HepG2 (cell line): Measurements from ENCODE around the gene KIF3A. TPM values are rescaled to one million over a fixed set of nuclear protein-coding genes. Genes with fewer than 3 reads are reported as not detected.

Experiments
- ARID3A ChIP-seq: IDR thresholded peaks from 2 replicates; pipeline ENCODE4 v1.6.1; 2012; ENCODE audit warnings: low read depth, low read length, improper control_type of control experiment
- EP300 ChIP-seq, 3 experiments: sonication (generic) in 1 of 3; formaldehyde crosslinking in 1 of 3; IDR thresholded peaks; 2 replicates each; pipeline versions ENCODE4 v1.5.1 to v1.6.1; 2011 to 2020; ENCODE audit warnings: low read depth in 2 of 3, low read length in 2 of 3, borderline replicate concordance in 1 of 3, improper control_type of control experiment in 1 of 3, mild to moderate bottlenecking in 1 of 3, missing genetic modification reagents in 1 of 3, moderate library complexity in 1 of 3
- GABPA ChIP-seq, 2 experiments: IDR thresholded peaks; 2 replicates each; pipeline ENCODE4 v1.6.1; 2011 to 2016; ENCODE audit warnings: low read depth in 2 of 2, low read length in 1 of 2, missing biosample characterization in 1 of 2, missing genetic modification characterization in 1 of 2
- GZF1 ChIP-seq: sonication (generic); formaldehyde crosslinking; IDR thresholded peaks from 2 replicates; pipeline ENCODE4 v1.5.1; 2020; ENCODE audit warnings: mild to moderate bottlenecking, missing genetic modification reagents
- HOMEZ ChIP-seq: IDR thresholded peaks from 2 replicates; pipeline ENCODE4 v1.6.1; 2016; ENCODE audit warnings: low read depth
- KMT2A ChIP-seq: sonication (generic); formaldehyde crosslinking; IDR thresholded peaks from 2 replicates; pipeline ENCODE4 v1.4.0; 2020; ENCODE audit warnings: missing genetic modification reagents
- MEF2D ChIP-seq: sonication (generic); formaldehyde crosslinking; IDR thresholded peaks from 2 replicates; pipeline ENCODE4 v1.5.1; 2020; ENCODE audit warnings: mild to moderate bottlenecking, missing genetic modification reagents
- MIER3 ChIP-seq: IDR thresholded peaks from 2 replicates; pipeline ENCODE4 v1.6.1; 2016; ENCODE audit warnings: missing compliant biosample characterization, borderline replicate concordance
- POLR2A ChIP-seq, 2 experiments: IDR thresholded peaks; 2 replicates each; pipeline ENCODE4 v1.6.1; 2011; ENCODE audit warnings: low read depth in 2 of 2, low read length in 2 of 2, mild to moderate bottlenecking in 1 of 2, moderate library complexity in 1 of 2; ENCODE audit not compliant: insufficient read depth in 1 of 2
- REL ChIP-seq: sonication (generic); formaldehyde crosslinking; conservative IDR thresholded peaks from 2 replicates; pipeline ENCODE4 v1.8.0; 2022; ENCODE audit warnings: mild to moderate bottlenecking, missing genetic modification reagents, moderate library complexity
- REXO4 ChIP-seq: sonication (generic); formaldehyde crosslinking; IDR thresholded peaks from 2 replicates; pipeline ENCODE4 v1.8.0; 2022; ENCODE audit warnings: missing genetic modification reagents, mild to moderate bottlenecking, borderline replicate concordance
- SATB2 ChIP-seq: sonication (generic); formaldehyde crosslinking; IDR thresholded peaks from 2 replicates; pipeline ENCODE4 v1.5.0; 2020; ENCODE audit warnings: missing genetic modification reagents
- SMAD3 ChIP-seq: sonication (generic); formaldehyde crosslinking; IDR thresholded peaks from 2 replicates; pipeline ENCODE4 v1.4.0; 2020; ENCODE audit warnings: missing genetic modification reagents
- SMARCE1 ChIP-seq: fragments of 450-650 bp; IDR thresholded peaks from 2 replicates; pipeline ENCODE4 v1.6.1; 2017; ENCODE audit warnings: borderline replicate concordance
- STAG1 ChIP-seq: sonication (generic); formaldehyde crosslinking; IDR thresholded peaks from 2 replicates; pipeline ENCODE4 v1.4.0; 2020; ENCODE audit warnings: missing genetic modification reagents
- U2AF2 ChIP-seq: fragments of 200-400 bp; formaldehyde crosslinking; IDR thresholded peaks from 2 replicates; pipeline ENCODE4 v1.6.1; 2017; ENCODE audit warnings: low read depth, mild to moderate bottlenecking, low read length
- ZFP36L1 ChIP-seq: sonication (generic); formaldehyde crosslinking; IDR thresholded peaks from 2 replicates; pipeline ENCODE4 v1.8.0; 2022; ENCODE audit warnings: mild to moderate bottlenecking, missing genetic modification reagents, moderate library complexity
- ZNF143 ChIP-seq: sonication (generic); formaldehyde crosslinking; IDR thresholded peaks from 2 replicates; pipeline ENCODE4 v1.4.0; 2020; ENCODE audit warnings: missing genetic modification reagents
- ZNF276 ChIP-seq: sonication (generic); formaldehyde crosslinking; IDR thresholded peaks from 2 replicates; pipeline ENCODE4 v1.4.0; 2020; ENCODE audit warnings: mild to moderate bottlenecking, low read depth, missing genetic modification reagents
- ZNF333 ChIP-seq: sonication (generic); formaldehyde crosslinking; IDR thresholded peaks from 2 replicates; pipeline ENCODE4 v1.4.0; 2020; ENCODE audit warnings: mild to moderate bottlenecking, missing genetic modification reagents, borderline replicate concordance
- ZNF598 ChIP-seq: sonication (generic); formaldehyde crosslinking; IDR thresholded peaks from 2 replicates; pipeline ENCODE4 v1.5.1; 2020; ENCODE audit warnings: mild to moderate bottlenecking, missing genetic modification reagents, borderline replicate concordance
- ZNF770 ChIP-seq: sonication (generic); formaldehyde crosslinking; IDR thresholded peaks from 2 replicates; pipeline ENCODE4 v1.5.0; 2020; ENCODE audit warnings: mild to moderate bottlenecking, missing genetic modification reagents
- ZNF784 ChIP-seq: sonication (generic); formaldehyde crosslinking; IDR thresholded peaks from 2 replicates; pipeline ENCODE4 v1.5.1; 2020; ENCODE audit warnings: missing genetic modification reagents, mild to moderate bottlenecking, borderline replicate concordance
- polyA plus RNA-seq, 8 experiments: library from polyadenylated mRNA; depleted of rRNA in 3 of 8; stranded (reverse) in 7 of 8; unstranded in 1 of 8; fragments of >200 nt; fragmentation: Illumina TruSeq in 4 of 8; extraction: Trizol in 4 of 8; gene quantifications; 2 replicates each; pipeline versions ENCODE4 v1.2.1 to v1.2.3, GENCODE V29; 2011 to 2016; ENCODE audit warnings: low read depth in 4 of 8, missing spikeins in 1 of 8, mixed read lengths in 1 of 8; ENCODE audit not compliant: insufficient read depth in 1 of 8
- total RNA-seq, 5 experiments: library from RNA; depleted of rRNA; stranded (reverse); fragments of >200 nt; fragmentation: Illumina TruSeq; extraction: Trizol; gene quantifications; 2 replicates each; pipeline ENCODE4 v1.2.3, GENCODE V29; 2016; ENCODE audit warnings: low read depth in 1 of 5

KIF3A gene
- total and polyA plus RNA-seq, 2 of the 13 experiments (the other 11 are each of a cell fraction or from before 2014, with no cell fraction given), result 2.3 to 8.4 TPM

- TF ChIP-seq ARID3A (no peak), ZNF143 (CRISPR knock-in tag) (peak; percentile 74), GZF1 (CRISPR knock-in tag) (no peak), REXO4 (no peak), STAG1 (no peak), U2AF2 (no peak), MIER3 (CRISPR knock-in tag) (no peak), POLR2A (IDR thresholded peaks at IDR 0.05; ENCODE audit: insufficient read depth in 1 of 2, low read depth in 2 of 2, low read length in 2 of 2) (peak in 1 of 2 experiments; percentile 44; a peak in 1 of 4 replicates), SMARCE1 (no peak), KMT2A (CRISPR knock-in tag) (no peak), ZNF784 (CRISPR knock-in tag) (no peak), ZNF276 (CRISPR knock-in tag) (no peak), REL (CRISPR knock-in tag) (no peak), GABPA (IDR thresholded peaks at IDR 0.05; ENCODE audit: low read depth, low read length) (no peak), GABPA (CRISPR knock-in tag; IDR thresholded peaks at IDR 0.05; ENCODE audit: low read depth) (no peak), ZNF598 (CRISPR knock-in tag) (no peak), ZFP36L1 (CRISPR knock-in tag) (no peak), EP300 (IDR thresholded peaks at IDR 0.05; ENCODE audit: low read depth in 2 of 2, low read length in 2 of 2) (no peak), EP300 (CRISPR knock-in tag; IDR thresholded peaks at IDR 0.05; ENCODE audit: borderline replicate concordance) (no peak), SATB2 (no peak), SMAD3 (CRISPR knock-in tag) (peak; percentile 22; the same call in 1 of the 2 replicates), HOMEZ (CRISPR knock-in tag) (0 out of 2 replicates have a peak, but pooled peaks have one; percentile 42), ZNF770 (no peak), ZNF333 (no peak), MEF2D (0 out of 2 replicates have a peak, but pooled peaks have one; percentile 25)
Measured at GRCh38 chr5:132771503-132771998, 34.2 kb upstream of the KIF3A start (continued).
